H9 (cell line): ENCODE results near the gene ROPN1L. TPM values are rescaled to one million over a fixed set of nuclear protein-coding genes. Genes with fewer than 3 reads are reported as not detected.

ENCODE experiments used
- DNase-seq: peaks from one replicate; pipeline ENCODE4 v3.0.0-alpha.2; 2017
- H2AFZ ChIP-seq: one replicate; pipeline ENCODE4 v1.6.1; 2013; ENCODE audit warnings: mild to moderate bottlenecking, low read length, control low read depth, moderate library complexity
- H2AK5ac ChIP-seq: 2 replicates; pipeline ENCODE4 v1.6.1; 2013; ENCODE audit warnings: low read length, control low read depth, mixed read lengths; ENCODE audit not compliant: insufficient read length
- H2BK120ac ChIP-seq: one replicate; pipeline ENCODE4 v1.6.1; 2013; ENCODE audit warnings: low read depth, mild to moderate bottlenecking, low read length, control low read depth, inconsistent platforms; ENCODE audit not compliant: poor library complexity, severe bottlenecking
- H2BK12ac ChIP-seq: 2 replicates; pipeline ENCODE4 v1.6.1; 2013; ENCODE audit warnings: low read length, control low read depth, mixed read lengths, low read depth; ENCODE audit not compliant: insufficient read length
- H2BK15ac ChIP-seq: 2 replicates; pipeline ENCODE4 v1.6.1; 2013; ENCODE audit warnings: low read depth, low read length, control low read depth
- H2BK20ac ChIP-seq: one replicate; pipeline ENCODE4 v1.6.1; 2013; ENCODE audit warnings: low read depth, mild to moderate bottlenecking, low read length, control low read depth, inconsistent platforms; ENCODE audit not compliant: poor library complexity, severe bottlenecking
- H2BK5ac ChIP-seq: 2 replicates; pipeline ENCODE4 v1.6.1; 2013; ENCODE audit warnings: low read length, control low read depth, mixed read lengths; ENCODE audit not compliant: insufficient read length
- H3K14ac ChIP-seq: 2 replicates; pipeline ENCODE4 v1.6.1; 2013; ENCODE audit warnings: low read length, control low read depth; ENCODE audit not compliant: insufficient read depth
- H3K18ac ChIP-seq: 2 replicates; pipeline ENCODE4 v1.6.1; 2013; ENCODE audit warnings: low read depth, mild to moderate bottlenecking, mixed read lengths, low read length, control low read depth; ENCODE audit not compliant: insufficient read length
- H3K23ac ChIP-seq: 2 replicates; pipeline ENCODE4 v1.6.1; 2013; ENCODE audit warnings: low read length, control low read depth, mixed read lengths, low read depth; ENCODE audit not compliant: insufficient read length
- H3K23me2 ChIP-seq: 2 replicates; pipeline ENCODE4 v1.6.1; 2013; ENCODE audit warnings: low read depth, mild to moderate bottlenecking, mixed read lengths, low read length, control low read depth; ENCODE audit not compliant: insufficient read length, poor library complexity, severe bottlenecking
- H3K27ac ChIP-seq: 2 replicates; pipeline ENCODE4 v1.5.1; 2013; ENCODE audit warnings: low read length, control low read depth, mixed read lengths, low read depth; ENCODE audit not compliant: insufficient read length
- H3K27me3 ChIP-seq: 2 replicates; pipeline ENCODE4 v1.6.1; 2013; ENCODE audit warnings: low read length, control low read depth, inconsistent platforms; ENCODE audit not compliant: insufficient read depth
- H3K4ac ChIP-seq: 2 replicates; pipeline ENCODE4 v1.6.1; 2013; ENCODE audit warnings: low read depth, mild to moderate bottlenecking, control low read depth, inconsistent platforms, low read length, moderate library complexity
- H3K4me1 ChIP-seq: 2 replicates; pipeline ENCODE4 v1.6.1; 2013; ENCODE audit warnings: low read length, control low read depth, inconsistent platforms; ENCODE audit not compliant: insufficient read depth
- H3K4me2 ChIP-seq: 2 replicates; pipeline ENCODE4 v1.6.1; 2013; ENCODE audit warnings: low read length, control low read depth, mixed read lengths; ENCODE audit not compliant: insufficient read length, insufficient read depth
- H3K56ac ChIP-seq: 2 replicates; pipeline ENCODE4 v1.6.1; 2013; ENCODE audit warnings: low read depth, mild to moderate bottlenecking, mixed read lengths, low read length, control low read depth; ENCODE audit not compliant: insufficient read length
- H3K79me1 ChIP-seq: 2 replicates; pipeline ENCODE4 v1.6.1; 2013; ENCODE audit warnings: low read depth, mild to moderate bottlenecking, moderate library complexity, low read length, control low read depth, inconsistent platforms; ENCODE audit not compliant: insufficient read depth, poor library complexity, severe bottlenecking
- H3K79me2 ChIP-seq: 2 replicates; pipeline ENCODE4 v1.6.1; 2013; ENCODE audit warnings: low read length, control low read depth, inconsistent platforms; ENCODE audit not compliant: insufficient read depth
- H3K9ac ChIP-seq: 2 replicates; pipeline ENCODE4 v1.6.1; 2013; ENCODE audit warnings: low read length, control low read depth, mixed read lengths; ENCODE audit not compliant: insufficient read length; ENCODE audit errors: extremely low read depth
- H3K9me3 ChIP-seq: one replicate; pipeline ENCODE4 v1.6.1; 2013; ENCODE audit warnings: low read depth, low read length, inconsistent platforms; ENCODE audit not compliant: control insufficient read depth
- H3T11ph ChIP-seq: one replicate; pipeline ENCODE4 v1.6.1; 2013; ENCODE audit warnings: mild to moderate bottlenecking, low read length, control low read depth, inconsistent platforms
- H4K20me1 ChIP-seq: one replicate; pipeline ENCODE4 v1.6.1; 2013; ENCODE audit not compliant: control insufficient read depth, insufficient read length, insufficient read depth
- H4K5ac ChIP-seq: 2 replicates; pipeline ENCODE4 v1.6.1; 2013; ENCODE audit warnings: low read depth, mild to moderate bottlenecking, mixed read lengths, low read length, control low read depth; ENCODE audit not compliant: insufficient read length
- H4K8ac ChIP-seq: replicated peaks from 2 replicates; pipeline ENCODE4 v1.6.1; 2013; ENCODE audit warnings: low read length, control low read depth, mixed read lengths, low read depth; ENCODE audit not compliant: insufficient read length
- H4K91ac ChIP-seq: 2 replicates; pipeline ENCODE4 v1.6.1; 2013; ENCODE audit warnings: low read depth, mild to moderate bottlenecking, moderate library complexity, mixed read lengths, low read length, control low read depth; ENCODE audit not compliant: insufficient read length
- H3K27ac Mint-ChIP-seq, 3 experiments: 2 replicates in 2 of 3; 3 replicates in 1 of 3; pipeline ENCODE4 v1.8.0; 2020 to 2021; ENCODE audit warnings: mixed read lengths in 3 of 3, mild to moderate bottlenecking in 1 of 3, moderate library complexity in 1 of 3
- H3K27me3 Mint-ChIP-seq: 2 replicates; pipeline ENCODE4 v1.8.0; 2021; ENCODE audit warnings: low read depth, mild to moderate bottlenecking, moderate library complexity, mixed read lengths
- H3K36me3 Mint-ChIP-seq, 3 experiments: 2 replicates in 2 of 3; 3 replicates in 1 of 3; pipeline ENCODE4 v1.8.0; 2020 to 2021; ENCODE audit warnings: low read depth in 3 of 3, mixed read lengths in 3 of 3; ENCODE audit not compliant: insufficient read depth in 1 of 3
- H3K4me1 Mint-ChIP-seq, 2 experiments: 2 replicates each; pipeline ENCODE4 v1.8.0; 2020; ENCODE audit warnings: mixed read lengths in 2 of 2
- H3K4me3 Mint-ChIP-seq, 2 experiments: 2 replicates in 1 of 2; 3 replicates in 1 of 2; pipeline ENCODE4 v1.8.0; 2020 to 2021; ENCODE audit warnings: mild to moderate bottlenecking in 2 of 2, mixed read lengths in 2 of 2, moderate library complexity in 1 of 2
- H3K9me3 Mint-ChIP-seq, 2 experiments: 2 replicates in 1 of 2; 3 replicates in 1 of 2; pipeline ENCODE4 v1.8.0; 2020; ENCODE audit warnings: mild to moderate bottlenecking in 2 of 2, mixed read lengths in 2 of 2, moderate library complexity in 1 of 2
- WGBS: extraction: QIAGEN DNeasy Blood & Tissue Kit; methylation state at CpG from one replicate; pipeline ENCODE4 v1.1.7; 2013; ENCODE audit warnings: missing lambda C conversion rate, low lambda C conversion rate, mixed read lengths; ENCODE audit not compliant: insufficient read length; ENCODE audit errors: extremely low coverage; 5-methylcytosine and 5-hydroxymethylcytosine counted together
- total RNA-seq: library from RNA; stranded (reverse); gene quantifications from 2 replicates; pipeline ENCODE4 v1.2.1, GENCODE V29; 2021
- TF ChIP-seq, protein P1 (sequence below): fragments of 200-600 bp; sonication (generic); conservative IDR thresholded peaks from 3 replicates; pipeline ENCODE4 v1.8.0; 2021; ENCODE audit warnings: antibody characterized with exemption, mild to moderate bottlenecking

The ROPN1L gene
- total RNA-seq, 1 experiment from 2014 or later, result 0.37 TPM

DNA sequence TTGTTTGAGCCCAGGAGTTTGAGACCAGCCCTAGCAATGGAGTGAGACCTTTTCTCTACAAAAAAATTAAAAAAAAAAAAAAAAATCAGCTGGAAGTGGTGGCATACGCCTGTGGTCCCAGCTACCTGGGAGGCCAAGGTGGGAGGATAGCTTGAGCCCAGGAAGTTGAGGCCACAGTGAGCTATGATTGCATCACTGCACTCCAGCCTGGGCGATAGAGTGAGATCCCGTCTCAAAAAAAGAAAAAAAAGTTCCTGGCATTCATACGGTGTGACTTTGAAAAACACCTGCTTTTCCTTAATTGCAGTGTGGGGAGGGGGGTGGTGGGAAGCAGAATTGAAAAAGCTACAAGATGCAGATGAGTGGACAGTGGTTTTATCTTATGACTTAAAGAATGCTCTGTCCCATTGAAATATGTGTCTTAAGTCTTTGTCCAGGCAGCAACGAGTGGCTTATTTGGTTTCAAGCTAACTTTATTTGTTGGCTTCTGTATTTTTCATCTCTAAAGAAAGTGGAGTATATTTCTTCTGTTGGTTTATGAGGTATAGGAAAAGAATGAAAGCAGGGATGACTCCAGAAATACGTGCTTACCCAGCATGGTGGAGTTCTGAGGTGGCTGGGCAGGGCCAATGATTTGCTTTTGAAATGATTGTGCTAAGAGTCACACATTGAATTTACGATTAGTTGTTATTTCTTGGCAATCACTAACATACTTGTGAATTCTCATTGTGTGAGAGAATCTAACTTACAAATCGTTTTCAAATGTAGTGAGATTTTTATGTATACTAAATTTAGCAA lies 27.8 kb downstream of the ROPN1L start:
- H3K9ac ChIP-seq, result no peak overlapping the region
- Mint-ChIP-seq H3K27me3 (peaks cover 19% of the 10 kb centered on the region), H3K9me3 (peaks cover 4 to 7% of the 10 kb centered on the region in 2 experiments; a peak in 4 of 5 replicates), H3K4me1 (peaks cover 17 to 21% of the 10 kb centered on the region in 2 experiments), H3K36me3 (peaks cover 0 to 2% (median 2%) of the 10 kb centered on the region in 3 experiments; a peak in 3 of 7 replicates), H3K27ac (no peak overlapping the region), H3K4me3 (no peak overlapping the region)
- no peaks in the 10 kb centered on the region for H3K27me3 ChIP-seq
- H2BK5ac ChIP-seq, result no peak overlapping the region
- no peak overlapping the region for H3K23ac ChIP-seq
- H3K27ac ChIP-seq, result no peak overlapping the region
- H3K9me3 ChIP-seq, result no peaks in the 10 kb centered on the region
- no peak overlapping the region for H2BK12ac ChIP-seq
- H3K14ac ChIP-seq, result no peak overlapping the region
- TF ChIP-seq, protein P1, sequence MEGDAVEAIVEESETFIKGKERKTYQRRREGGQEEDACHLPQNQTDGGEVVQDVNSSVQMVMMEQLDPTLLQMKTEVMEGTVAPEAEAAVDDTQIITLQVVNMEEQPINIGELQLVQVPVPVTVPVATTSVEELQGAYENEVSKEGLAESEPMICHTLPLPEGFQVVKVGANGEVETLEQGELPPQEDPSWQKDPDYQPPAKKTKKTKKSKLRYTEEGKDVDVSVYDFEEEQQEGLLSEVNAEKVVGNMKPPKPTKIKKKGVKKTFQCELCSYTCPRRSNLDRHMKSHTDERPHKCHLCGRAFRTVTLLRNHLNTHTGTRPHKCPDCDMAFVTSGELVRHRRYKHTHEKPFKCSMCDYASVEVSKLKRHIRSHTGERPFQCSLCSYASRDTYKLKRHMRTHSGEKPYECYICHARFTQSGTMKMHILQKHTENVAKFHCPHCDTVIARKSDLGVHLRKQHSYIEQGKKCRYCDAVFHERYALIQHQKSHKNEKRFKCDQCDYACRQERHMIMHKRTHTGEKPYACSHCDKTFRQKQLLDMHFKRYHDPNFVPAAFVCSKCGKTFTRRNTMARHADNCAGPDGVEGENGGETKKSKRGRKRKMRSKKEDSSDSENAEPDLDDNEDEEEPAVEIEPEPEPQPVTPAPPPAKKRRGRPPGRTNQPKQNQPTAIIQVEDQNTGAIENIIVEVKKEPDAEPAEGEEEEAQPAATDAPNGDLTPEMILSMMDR, result no peak
- no peak overlapping the region for H2AK5ac ChIP-seq
- H3K4me2 ChIP-seq, result no peak overlapping the region
- WGBS, result no CpG with 5 or more reads among the region's 8 CpGs
- no peak for DNase-seq
- no peak overlapping the region for H2AFZ ChIP-seq
- no peaks in the 10 kb centered on the region for H3K23me2 ChIP-seq
- H3K4ac ChIP-seq, result no peak overlapping the region
- H3K4me1 ChIP-seq, result peaks cover 2% of the 10 kb centered on the region; the same call in 1 of the 2 replicates
- no peaks in the 10 kb centered on the region for H3K79me1 ChIP-seq
- H3T11ph ChIP-seq, result no peak overlapping the region
- no peak overlapping the region for H2BK120ac ChIP-seq
- H4K5ac ChIP-seq, result no peak overlapping the region
- no peaks in the 10 kb centered on the region for H3K79me2 ChIP-seq
- no peak overlapping the region for H4K91ac ChIP-seq
- no peak overlapping the region for H3K56ac ChIP-seq
- no peak overlapping the region for H4K8ac ChIP-seq
- no peak overlapping the region for H2BK15ac ChIP-seq
- no peaks in the 10 kb centered on the region for H4K20me1 ChIP-seq
- H3K18ac ChIP-seq, result no peak overlapping the region
- H2BK20ac ChIP-seq, result no peak overlapping the region
